H9 (cell line): Measurements from ENCODE around the gene KAT5. TPM values are rescaled to one million over a fixed set of nuclear protein-coding genes. Genes with fewer than 3 reads are reported as not detected.

ENCODE experiments used
- total RNA-seq: library from RNA; stranded (reverse); gene quantifications from 2 replicates; pipeline ENCODE4 v1.2.1, GENCODE V29; 2021

Gene KAT5
- total RNA-seq, 1 experiment from 2014 or later, result 56.7 TPM

Other genes with a start within 250 kb of the KAT5 start
- 1,700 and 1,934 TPM in 2 replicates for gene MALAT1, start 213.2 kb upstream of the KAT5 start, total RNA-seq
- 54.7 and 56.0 TPM in 2 replicates for gene SCYL1, start 187.2 kb upstream of the KAT5 start, total RNA-seq
- 10.6 and 12.1 TPM in 2 replicates for gene LTBP3, start 153.9 kb upstream of the KAT5 start, total RNA-seq
- 43.7 and 45.8 TPM in 2 replicates for gene ZNRD2, start 141.8 kb upstream of the KAT5 start, total RNA-seq
- 20.0 and 21.7 TPM in 2 replicates for gene FAM89B, start 139.7 kb upstream of the KAT5 start, total RNA-seq
- gene EHBP1L1, start 136.2 kb upstream of the KAT5 start, total RNA-seq, result 13.8 and 14.5 TPM in 2 replicates
- 1.8 and 2.8 TPM in 2 replicates for gene KCNK7, start 116.5 kb upstream of the KAT5 start, total RNA-seq
- 57.9 and 61.1 TPM in 2 replicates for gene MAP3K11, start 98.0 kb upstream of the KAT5 start, total RNA-seq
- 48.3 and 50.5 TPM in 2 replicates for gene PCNX3, start 96.5 kb upstream of the KAT5 start, total RNA-seq
- gene SIPA1, start 74.2 kb upstream of the KAT5 start, total RNA-seq, result 32.0 and 37.4 TPM in 2 replicates
- 43.3 and 48.8 TPM in 2 replicates for gene RELA, start 49.3 kb upstream of the KAT5 start, total RNA-seq
- gene RNASEH2C, start 8.5 kb downstream of the KAT5 start, total RNA-seq, result 53.8 and 57.7 TPM in 2 replicates
- 9.4 and 9.6 TPM in 2 replicates for gene AP5B1, start 68.7 kb downstream of the KAT5 start, total RNA-seq
- gene OVOL1, start 74.8 kb downstream of the KAT5 start, total RNA-seq, result 5.1 and 5.7 TPM in 2 replicates
- gene SNX32, start 121.7 kb downstream of the KAT5 start, total RNA-seq, result 0.88 and 1.2 TPM in 2 replicates
- 1,107 and 1,147 TPM in 2 replicates for gene CFL1, start 145.9 kb downstream of the KAT5 start, total RNA-seq
- 45.0 and 49.2 TPM in 2 replicates for gene MUS81, start 148.2 kb downstream of the KAT5 start, total RNA-seq
- gene EFEMP2, start 160.5 kb downstream of the KAT5 start, total RNA-seq, result 22.9 and 26.2 TPM in 2 replicates
- not detected in 2 replicates for gene CTSW, start 167.6 kb downstream of the KAT5 start, total RNA-seq
- 86.8 and 87.0 TPM in 2 replicates for gene FIBP, start 176.2 kb downstream of the KAT5 start, total RNA-seq
- gene CCDC85B, start 178.4 kb downstream of the KAT5 start, total RNA-seq, result 23.3 and 23.4 TPM in 2 replicates
- gene FOSL1, start 188.1 kb downstream of the KAT5 start, total RNA-seq, result 33.7 and 36.1 TPM in 2 replicates
- gene C11orf68, start 206.8 kb downstream of the KAT5 start, total RNA-seq, result 14.0 and 15.7 TPM in 2 replicates
- gene DRAP1, start 207.2 kb downstream of the KAT5 start, total RNA-seq, result 101 and 105 TPM in 2 replicates
- gene TSGA10IP, start 233.2 kb downstream of the KAT5 start, total RNA-seq, result 2.2 and 3.1 TPM in 2 replicates
- gene SART1, start 249.5 kb downstream of the KAT5 start, total RNA-seq, result 52.0 and 57.8 TPM in 2 replicates